A673 (cell line): ENCODE results near the gene MAST4.

Experiments used
- CTCF ChIP-seq: fragments of 300-800, 200-600 bp; sonication (generic); conservative IDR thresholded peaks from 2 replicates; pipeline ENCODE4 v1.5.1; 2017; ENCODE audit warnings: low read depth, mild to moderate bottlenecking, antibody characterized with exemption, low read length, moderate library complexity, mixed read lengths
- EZH2 ChIP-seq: fragments of 200-600 bp; sonication (generic); IDR thresholded peaks from 2 replicates; pipeline ENCODE4 v1.6.1; 2017; ENCODE audit warnings: borderline replicate concordance, low read depth, mild to moderate bottlenecking, mixed read lengths, antibody characterized with exemption, low read length; ENCODE audit not compliant: poor library complexity, severe bottlenecking

DNA sequence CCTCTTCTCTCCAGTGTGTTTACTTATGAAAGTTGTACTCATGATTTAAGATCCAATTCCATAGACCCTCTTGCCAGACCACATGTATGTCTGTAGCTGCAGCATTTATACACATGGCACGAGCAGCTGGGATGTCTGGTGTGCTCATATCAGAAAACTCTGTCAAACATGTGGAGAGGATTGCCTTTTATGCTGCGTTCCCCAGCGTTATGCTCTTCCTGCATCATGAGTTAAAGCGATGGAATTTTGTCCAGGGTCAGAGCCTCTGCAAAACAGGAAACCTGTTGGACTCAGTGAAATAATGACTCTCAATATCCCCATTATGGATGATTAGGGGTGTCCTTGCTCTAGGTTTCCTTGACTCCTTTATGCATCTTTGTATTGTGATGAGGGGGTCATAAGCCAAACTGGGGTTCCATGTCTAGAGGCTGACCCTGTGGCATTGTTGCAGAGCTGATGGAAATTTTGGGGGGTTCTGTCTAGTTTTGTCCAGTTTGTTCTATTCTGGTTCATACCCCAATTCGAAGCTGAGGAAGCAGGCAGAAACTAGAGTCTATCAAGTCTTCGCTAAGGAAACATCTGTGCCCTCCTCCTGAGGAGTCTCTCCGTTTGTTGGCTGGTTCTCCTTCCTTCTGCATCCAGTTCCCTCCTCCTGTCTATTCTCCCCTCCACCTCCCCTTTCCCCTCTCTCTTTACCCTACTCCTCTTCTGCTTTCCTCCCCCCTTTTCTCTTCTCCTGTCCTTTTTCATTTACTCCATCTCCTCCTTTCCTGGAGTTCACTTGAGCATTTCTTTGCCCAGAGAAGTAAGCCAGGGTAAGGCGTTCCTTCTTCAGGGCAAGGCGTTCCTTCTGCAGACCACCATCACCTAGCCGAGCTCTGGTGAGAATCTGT lies 252.8 kb downstream of the MAST4 start:
- no peak for TF ChIP-seq CTCF
- no peak for TF ChIP-seq EZH2
